HepG2 (cell line): ENCODE results near the gene PSMC4. TPM values are rescaled to one million over a fixed set of nuclear protein-coding genes. Genes with fewer than 3 reads are reported as not detected.
A peak's percentile ranks its signal among the peaks of the same experiment; 100 is the strongest.

Experiments
- BORCS8-MEF2B ChIP-seq: sonication (generic); formaldehyde crosslinking; IDR thresholded peaks from 2 replicates; pipeline ENCODE4 v1.8.0; 2022; ENCODE audit warnings: mild to moderate bottlenecking, missing genetic modification reagents
- CBX1 ChIP-seq: IDR thresholded peaks from one replicate; pipeline ENCODE4 v1.6.1; 2016; ENCODE audit warnings: antibody characterized with exemption, low read depth
- GLI4 ChIP-seq: sonication (generic); formaldehyde crosslinking; IDR thresholded peaks from 2 replicates; pipeline ENCODE4 v1.5.1; 2020; ENCODE audit warnings: missing genetic modification reagents, mild to moderate bottlenecking, moderate library complexity, borderline replicate concordance
- HMGA1 ChIP-seq: sonication (generic); formaldehyde crosslinking; conservative IDR thresholded peaks from 2 replicates; pipeline ENCODE4 v1.4.0; 2020; ENCODE audit warnings: missing genetic modification reagents
- JDP2 ChIP-seq: sonication (generic); formaldehyde crosslinking; IDR thresholded peaks from 2 replicates; pipeline ENCODE4 v1.8.1; 2022; ENCODE audit warnings: missing genetic modification reagents, borderline replicate concordance
- MAFK ChIP-seq, 2 experiments: IDR thresholded peaks in 1 of 2; conservative IDR thresholded peaks in 1 of 2; 2 replicates each; pipeline ENCODE4 v1.6.1; 2011; ENCODE audit warnings: improper control_type of control experiment in 2 of 2, low read length in 2 of 2
- SMARCC2 ChIP-seq: fragments of 450-650 bp; IDR thresholded peaks from 2 replicates; pipeline ENCODE4 v1.6.1; 2017; ENCODE audit warnings: antibody characterized with exemption, mild to moderate bottlenecking
- SRSF1 ChIP-seq: fragments of 200-400 bp; formaldehyde crosslinking; optimal IDR thresholded peaks from 2 replicates; pipeline ENCODE3; 2017; ENCODE audit warnings: mild to moderate bottlenecking, low read depth, low read length, moderate library complexity
- TBL1XR1 ChIP-seq: fragments of 150-350 bp; IDR thresholded peaks from 2 replicates; pipeline ENCODE4 v1.6.1; 2014; ENCODE audit warnings: borderline replicate concordance, low read length; ENCODE audit not compliant: partially characterized antibody
- ZNF335 ChIP-seq: sonication (generic); formaldehyde crosslinking; IDR thresholded peaks from 2 replicates; pipeline ENCODE4 v1.4.0; 2020; ENCODE audit warnings: missing genetic modification reagents
- ZNF556 ChIP-seq: sonication (generic); formaldehyde crosslinking; IDR thresholded peaks from 2 replicates; pipeline ENCODE4 v1.4.0; 2020; ENCODE audit warnings: mild to moderate bottlenecking, missing genetic modification reagents, borderline replicate concordance
- ZNF598 ChIP-seq: sonication (generic); formaldehyde crosslinking; IDR thresholded peaks from 2 replicates; pipeline ENCODE4 v1.5.1; 2020; ENCODE audit warnings: mild to moderate bottlenecking, missing genetic modification reagents, borderline replicate concordance
- ZNF614 ChIP-seq: IDR thresholded peaks from 2 replicates; pipeline ENCODE4 v1.6.1; 2018; ENCODE audit warnings: missing biosample characterization, missing genetic modification reagents, inconsistent platforms, borderline replicate concordance
- ZNF780A ChIP-seq: sonication (generic); formaldehyde crosslinking; IDR thresholded peaks from 2 replicates; pipeline ENCODE4 v1.8.0; 2022; ENCODE audit warnings: mild to moderate bottlenecking, missing genetic modification reagents, moderate library complexity
- ZSCAN22 ChIP-seq: sonication (generic); formaldehyde crosslinking; IDR thresholded peaks from 2 replicates; pipeline ENCODE4 v1.4.0; 2020; ENCODE audit warnings: mild to moderate bottlenecking, missing genetic modification reagents
- polyA plus RNA-seq, 8 experiments: library from polyadenylated mRNA; depleted of rRNA in 3 of 8; stranded (reverse) in 7 of 8; unstranded in 1 of 8; fragments of >200 nt; fragmentation: Illumina TruSeq in 4 of 8; extraction: Trizol in 4 of 8; gene quantifications; 2 replicates each; pipeline versions ENCODE4 v1.2.1 to v1.2.3, GENCODE V29; 2011 to 2016; ENCODE audit warnings: low read depth in 4 of 8, missing spikeins in 1 of 8, mixed read lengths in 1 of 8; ENCODE audit not compliant: insufficient read depth in 1 of 8
- total RNA-seq, 5 experiments: library from RNA; depleted of rRNA; stranded (reverse); fragments of >200 nt; fragmentation: Illumina TruSeq; extraction: Trizol; gene quantifications; 2 replicates each; pipeline ENCODE4 v1.2.3, GENCODE V29; 2016; ENCODE audit warnings: low read depth in 1 of 5
- TF ChIP-seq, protein P1 (sequence below): sonication (generic); formaldehyde crosslinking; IDR thresholded peaks from 2 replicates; pipeline ENCODE4 v1.4.0; 2020; ENCODE audit warnings: missing genetic modification reagents
- TF ChIP-seq, protein P2 (sequence below): sonication (generic); formaldehyde crosslinking; IDR thresholded peaks from 2 replicates; pipeline ENCODE4 v1.4.0; 2020; ENCODE audit warnings: missing genetic modification reagents
- TF ChIP-seq, protein P3 (sequence below): sonication (generic); formaldehyde crosslinking; IDR thresholded peaks from 2 replicates; pipeline ENCODE4 v1.8.0; 2022; ENCODE audit warnings: mild to moderate bottlenecking, missing genetic modification reagents, moderate library complexity

Gene PSMC4
- total and polyA plus RNA-seq, 2 of the 13 experiments (the other 11 are each of a cell fraction or from before 2014, with no cell fraction given) = 49.9 to 160 TPM

GRCh38 chr19:39996811-39997637 lies 26.1 kb downstream of the PSMC4 start, which contains the start of gene ZNF546 (continued):
- TF ChIP-seq, protein P1, sequence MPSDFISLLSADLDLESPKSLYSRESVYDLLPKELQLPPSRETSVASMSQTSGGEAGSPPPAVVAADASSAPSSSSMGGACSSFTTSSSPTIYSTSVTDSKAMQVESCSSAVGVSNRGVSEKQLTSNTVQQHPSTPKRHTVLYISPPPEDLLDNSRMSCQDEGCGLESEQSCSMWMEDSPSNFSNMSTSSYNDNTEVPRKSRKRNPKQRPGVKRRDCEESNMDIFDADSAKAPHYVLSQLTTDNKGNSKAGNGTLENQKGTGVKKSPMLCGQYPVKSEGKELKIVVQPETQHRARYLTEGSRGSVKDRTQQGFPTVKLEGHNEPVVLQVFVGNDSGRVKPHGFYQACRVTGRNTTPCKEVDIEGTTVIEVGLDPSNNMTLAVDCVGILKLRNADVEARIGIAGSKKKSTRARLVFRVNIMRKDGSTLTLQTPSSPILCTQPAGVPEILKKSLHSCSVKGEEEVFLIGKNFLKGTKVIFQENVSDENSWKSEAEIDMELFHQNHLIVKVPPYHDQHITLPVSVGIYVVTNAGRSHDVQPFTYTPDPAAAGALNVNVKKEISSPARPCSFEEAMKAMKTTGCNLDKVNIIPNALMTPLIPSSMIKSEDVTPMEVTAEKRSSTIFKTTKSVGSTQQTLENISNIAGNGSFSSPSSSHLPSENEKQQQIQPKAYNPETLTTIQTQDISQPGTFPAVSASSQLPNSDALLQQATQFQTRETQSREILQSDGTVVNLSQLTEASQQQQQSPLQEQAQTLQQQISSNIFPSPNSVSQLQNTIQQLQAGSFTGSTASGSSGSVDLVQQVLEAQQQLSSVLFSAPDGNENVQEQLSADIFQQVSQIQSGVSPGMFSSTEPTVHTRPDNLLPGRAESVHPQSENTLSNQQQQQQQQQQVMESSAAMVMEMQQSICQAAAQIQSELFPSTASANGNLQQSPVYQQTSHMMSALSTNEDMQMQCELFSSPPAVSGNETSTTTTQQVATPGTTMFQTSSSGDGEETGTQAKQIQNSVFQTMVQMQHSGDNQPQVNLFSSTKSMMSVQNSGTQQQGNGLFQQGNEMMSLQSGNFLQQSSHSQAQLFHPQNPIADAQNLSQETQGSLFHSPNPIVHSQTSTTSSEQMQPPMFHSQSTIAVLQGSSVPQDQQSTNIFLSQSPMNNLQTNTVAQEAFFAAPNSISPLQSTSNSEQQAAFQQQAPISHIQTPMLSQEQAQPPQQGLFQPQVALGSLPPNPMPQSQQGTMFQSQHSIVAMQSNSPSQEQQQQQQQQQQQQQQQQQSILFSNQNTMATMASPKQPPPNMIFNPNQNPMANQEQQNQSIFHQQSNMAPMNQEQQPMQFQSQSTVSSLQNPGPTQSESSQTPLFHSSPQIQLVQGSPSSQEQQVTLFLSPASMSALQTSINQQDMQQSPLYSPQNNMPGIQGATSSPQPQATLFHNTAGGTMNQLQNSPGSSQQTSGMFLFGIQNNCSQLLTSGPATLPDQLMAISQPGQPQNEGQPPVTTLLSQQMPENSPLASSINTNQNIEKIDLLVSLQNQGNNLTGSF (CRISPR knock-in tag) = no peak; the same call in 1 of the 2 replicates
- TF ChIP-seq, protein P2, sequence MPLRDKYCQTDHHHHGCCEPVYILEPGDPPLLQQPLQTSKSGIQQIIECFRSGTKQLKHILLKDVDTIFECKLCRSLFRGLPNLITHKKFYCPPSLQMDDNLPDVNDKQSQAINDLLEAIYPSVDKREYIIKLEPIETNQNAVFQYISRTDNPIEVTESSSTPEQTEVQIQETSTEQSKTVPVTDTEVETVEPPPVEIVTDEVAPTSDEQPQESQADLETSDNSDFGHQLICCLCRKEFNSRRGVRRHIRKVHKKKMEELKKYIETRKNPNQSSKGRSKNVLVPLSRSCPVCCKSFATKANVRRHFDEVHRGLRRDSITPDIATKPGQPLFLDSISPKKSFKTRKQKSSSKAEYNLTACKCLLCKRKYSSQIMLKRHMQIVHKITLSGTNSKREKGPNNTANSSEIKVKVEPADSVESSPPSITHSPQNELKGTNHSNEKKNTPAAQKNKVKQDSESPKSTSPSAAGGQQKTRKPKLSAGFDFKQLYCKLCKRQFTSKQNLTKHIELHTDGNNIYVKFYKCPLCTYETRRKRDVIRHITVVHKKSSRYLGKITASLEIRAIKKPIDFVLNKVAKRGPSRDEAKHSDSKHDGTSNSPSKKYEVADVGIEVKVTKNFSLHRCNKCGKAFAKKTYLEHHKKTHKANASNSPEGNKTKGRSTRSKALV (CRISPR knock-in tag) = no peak
- TF ChIP-seq HMGA1 (no peak), CBX1 (no peak), ZNF598 (peak; percentile 76; the same call in 1 of the 2 replicates), ZSCAN22 (CRISPR knock-in tag) (peak; percentile 63; the same call in 1 of the 2 replicates), BORCS8-MEF2B (CRISPR knock-in tag) (no peak; the same call in 1 of the 2 replicates), SMARCC2 (no peak), TBL1XR1 (no peak), GLI4 (CRISPR knock-in tag) (no peak), MAFK (conservative IDR thresholded peaks at IDR 0.05 in 1 of 2, IDR thresholded peaks at IDR 0.05 in 1 of 2; ENCODE audit: low read length in 2 of 2) (no peak), JDP2 (no peak), ZNF780A (CRISPR knock-in tag) (no peak), ZNF556 (CRISPR knock-in tag) (peak; percentile 67; the same call in 1 of the 2 replicates), ZNF614 (CRISPR knock-in tag) (no peak), ZNF335 (peak; percentile 97), SRSF1 (no peak)
- TF ChIP-seq, protein P3, sequence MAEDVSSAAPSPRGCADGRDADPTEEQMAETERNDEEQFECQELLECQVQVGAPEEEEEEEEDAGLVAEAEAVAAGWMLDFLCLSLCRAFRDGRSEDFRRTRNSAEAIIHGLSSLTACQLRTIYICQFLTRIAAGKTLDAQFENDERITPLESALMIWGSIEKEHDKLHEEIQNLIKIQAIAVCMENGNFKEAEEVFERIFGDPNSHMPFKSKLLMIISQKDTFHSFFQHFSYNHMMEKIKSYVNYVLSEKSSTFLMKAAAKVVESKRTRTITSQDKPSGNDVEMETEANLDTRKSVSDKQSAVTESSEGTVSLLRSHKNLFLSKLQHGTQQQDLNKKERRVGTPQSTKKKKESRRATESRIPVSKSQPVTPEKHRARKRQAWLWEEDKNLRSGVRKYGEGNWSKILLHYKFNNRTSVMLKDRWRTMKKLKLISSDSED (CRISPR knock-in tag) = no peak
